ENCODE data around the gene APOBEC3F. TPM values are rescaled to one million over a fixed set of nuclear protein-coding genes. Genes with fewer than 3 reads are reported as not detected.

The APOBEC3F gene
- polyA plus RNA-seq, 1 of the 3 experiments (the other 2 are of a cell fraction), result 3.8 TPM

GRCh38 chr22:39081016-39081415 lies 40.4 kb downstream of the APOBEC3F start (continued):
- TF ChIP-seq SIN3A (IDR thresholded peaks at IDR 0.05; ENCODE audit: borderline replicate concordance, low read depth, low read length) (no peak), PBX3 (IDR thresholded peaks at IDR 0.05) (no peak), CHD2 (IDR thresholded peaks at IDR 0.05; ENCODE audit: low read length, partially characterized antibody) (no peak), RAD21 (IDR thresholded peaks at IDR 0.05; ENCODE audit: low read length) (no peak), RFX5 (IDR thresholded peaks at IDR 0.05; ENCODE audit: low read length) (no peak), MAX (IDR thresholded peaks at IDR 0.05; ENCODE audit: low read depth) (no peak), ELF1 (IDR thresholded peaks at IDR 0.05) (no peak), NRF1 (IDR thresholded peaks at IDR 0.05; ENCODE audit: low read depth, low read length) (no peak), REST (IDR thresholded peaks at IDR 0.05; ENCODE audit: low read depth, low read length) (no peak), SMC3 (IDR thresholded peaks at IDR 0.05; ENCODE audit: low read depth, low read length) (no peak), GABPA (IDR thresholded peaks at IDR 0.05; ENCODE audit: low read depth) (no peak), YY1 (IDR thresholded peaks at IDR 0.05; ENCODE audit: low read depth) (no peak)

GRCh38 chr22:39081598-39081997 lies 40.9 kb downstream of the APOBEC3F start:
- DNase-seq, result no peak
- Histone ChIP-seq H4K20me1 (ENCODE audit: insufficient read depth) (no peaks in the 10 kb centered on the region), H3K4me1 (ENCODE audit: control insufficient read depth in 1 of 2, insufficient read depth in 2 of 2, low read depth in 1 of 2, low read length in 1 of 2) (no peaks in the 10 kb centered on the region; a peak in 1 of 4 replicates), H3K9me2 (no peaks in the 10 kb centered on the region), H2AFZ (ENCODE audit: low read depth) (no peak overlapping the region), H3K9ac (no peak overlapping the region), H3K4me2 (no peak overlapping the region), H3K9me3 (no peaks in the 10 kb centered on the region), H3K36me3 (replicated peaks in 1 of 2; ENCODE audit: control insufficient read depth in 1 of 2, insufficient read depth in 2 of 2, low read length in 1 of 2) (no peaks in the 10 kb centered on the region), H3K27me3 (ENCODE audit: insufficient read depth) (no peaks in the 10 kb centered on the region), H3K79me2 (ENCODE audit: insufficient read depth) (no peaks in the 10 kb centered on the region), H3F3A (replicated peaks; ENCODE audit: insufficient read depth) (no peaks in the 10 kb centered on the region), H3K27ac (ENCODE audit: low read depth in 2 of 2, low read length in 1 of 2) (no peak overlapping the region), H3K4me3 (ENCODE audit: low read depth in 2 of 2, low read length in 1 of 2) (no peak overlapping the region)
- CTCF ChIA-PET, result no interaction called here
- POLR2A ChIA-PET, result no interaction called here
- no peak for TF ChIP-seq EZH2phosphoT487 (IDR thresholded peaks at IDR 0.05; ENCODE audit: borderline replicate concordance, low read depth)
- TF ChIP-seq TAF1 (IDR thresholded peaks at IDR 0.05; ENCODE audit: borderline replicate concordance, low read depth, low read length), result no peak
- TF ChIP-seq REST (IDR thresholded peaks at IDR 0.05; ENCODE audit: low read depth, low read length), result no peak
- no peak for TF ChIP-seq ZBTB33 (IDR thresholded peaks at IDR 0.05; ENCODE audit: borderline replicate concordance, low read depth)
- no peak for TF ChIP-seq EP300 (IDR thresholded peaks at IDR 0.05; ENCODE audit: borderline replicate concordance in 1 of 2, low read depth in 1 of 2, low read length in 1 of 2)
- TF ChIP-seq SMC3 (IDR thresholded peaks at IDR 0.05; ENCODE audit: low read depth, low read length), result no peak
- TF ChIP-seq POLR2AphosphoS5 (IDR thresholded peaks at IDR 0.05; ENCODE audit: low read depth, low read length), result no peak
- no peak for TF ChIP-seq MXI1 (IDR thresholded peaks at IDR 0.05; ENCODE audit: low read depth, low read length)
- 58% methylated on average over 6 of the region's 8 CpGs for WGBS (ENCODE audit: low lambda C conversion rate)
